DND-41 (cell line): Measurements from ENCODE around the gene HES4.
A peak's percentile ranks its signal among the peaks of the same experiment; 100 is the strongest.

ENCODE experiments used
- ATAC-seq: fragments of 200-7000 bp; cut with Tn5 transposase; 3 replicates; pipeline ENCODE4 v1.9.1; 2021; ENCODE audit warnings: low read depth; ENCODE audit not compliant: insufficient read depth
- DNase-seq: peaks from one replicate; pipeline ENCODE4 v3.0.0-alpha.2; 2020
- H2AFZ ChIP-seq: 2 replicates; pipeline ENCODE4 v1.6.0; 2012; ENCODE audit warnings: low read depth, low read length
- H3K27ac ChIP-seq: 2 replicates; pipeline ENCODE4 v1.5.1; 2012; ENCODE audit warnings: low read length, inconsistent platforms
- H3K27me3 ChIP-seq: fragments of 200-600 bp; sonication (generic); 2 replicates; pipeline ENCODE4 v1.6.0; 2012; ENCODE audit warnings: low read length, mild to moderate bottlenecking, inconsistent platforms; ENCODE audit not compliant: insufficient read depth, poor library complexity
- H3K36me3 ChIP-seq: 2 replicates; pipeline ENCODE4 v1.5.1; 2012; ENCODE audit warnings: low read length, inconsistent platforms; ENCODE audit not compliant: insufficient read depth
- H3K4me1 ChIP-seq: 2 replicates; pipeline ENCODE4 v1.5.1; 2012; ENCODE audit warnings: mild to moderate bottlenecking, low read length; ENCODE audit not compliant: insufficient read depth
- H3K4me2 ChIP-seq: 2 replicates; pipeline ENCODE4 v1.6.0; 2012; ENCODE audit warnings: mild to moderate bottlenecking, moderate library complexity, low read length, inconsistent platforms; ENCODE audit not compliant: insufficient read depth
- H3K4me3 ChIP-seq, 2 experiments: fragments of 200-600 bp in 1 of 2; shearing (Covaris generic) in 1 of 2; 2 replicates each; pipeline ENCODE4 v1.5.1; 2012 to 2016; ENCODE audit warnings: inconsistent platforms in 2 of 2, low read length in 2 of 2, mild to moderate bottlenecking in 2 of 2, low read depth in 1 of 2, moderate library complexity in 1 of 2
- H3K79me2 ChIP-seq: 2 replicates; pipeline ENCODE4 v1.6.0; 2012; ENCODE audit warnings: low read length, inconsistent platforms; ENCODE audit not compliant: insufficient read depth
- H3K9ac ChIP-seq: 2 replicates; pipeline ENCODE4 v1.6.0; 2012; ENCODE audit warnings: low read depth, mild to moderate bottlenecking, inconsistent platforms, low read length, moderate library complexity
- H3K9me3 ChIP-seq: 2 replicates; pipeline ENCODE4 v1.5.1; 2012; ENCODE audit warnings: low read length, moderate library complexity, mild to moderate bottlenecking, inconsistent platforms; ENCODE audit not compliant: insufficient read depth, severe bottlenecking
- H4K20me1 ChIP-seq: 2 replicates; pipeline ENCODE4 v1.6.0; 2012; ENCODE audit warnings: low read length; ENCODE audit not compliant: insufficient read depth
- EZH2 ChIP-seq: IDR thresholded peaks from 3 replicates; pipeline ENCODE4 v1.6.1; 2012; ENCODE audit warnings: borderline replicate concordance, low read depth, mild to moderate bottlenecking, moderate library complexity, low read length, inconsistent platforms; ENCODE audit not compliant: severe bottlenecking
- TF ChIP-seq, protein P1 (sequence below): IDR thresholded peaks from 2 replicates; pipeline ENCODE4 v1.5.1; 2012; ENCODE audit warnings: borderline replicate concordance, low read length, moderate library complexity, mild to moderate bottlenecking; ENCODE audit not compliant: poor library complexity, severe bottlenecking; ENCODE audit errors: extremely low read depth

Gene HES4

DNA sequence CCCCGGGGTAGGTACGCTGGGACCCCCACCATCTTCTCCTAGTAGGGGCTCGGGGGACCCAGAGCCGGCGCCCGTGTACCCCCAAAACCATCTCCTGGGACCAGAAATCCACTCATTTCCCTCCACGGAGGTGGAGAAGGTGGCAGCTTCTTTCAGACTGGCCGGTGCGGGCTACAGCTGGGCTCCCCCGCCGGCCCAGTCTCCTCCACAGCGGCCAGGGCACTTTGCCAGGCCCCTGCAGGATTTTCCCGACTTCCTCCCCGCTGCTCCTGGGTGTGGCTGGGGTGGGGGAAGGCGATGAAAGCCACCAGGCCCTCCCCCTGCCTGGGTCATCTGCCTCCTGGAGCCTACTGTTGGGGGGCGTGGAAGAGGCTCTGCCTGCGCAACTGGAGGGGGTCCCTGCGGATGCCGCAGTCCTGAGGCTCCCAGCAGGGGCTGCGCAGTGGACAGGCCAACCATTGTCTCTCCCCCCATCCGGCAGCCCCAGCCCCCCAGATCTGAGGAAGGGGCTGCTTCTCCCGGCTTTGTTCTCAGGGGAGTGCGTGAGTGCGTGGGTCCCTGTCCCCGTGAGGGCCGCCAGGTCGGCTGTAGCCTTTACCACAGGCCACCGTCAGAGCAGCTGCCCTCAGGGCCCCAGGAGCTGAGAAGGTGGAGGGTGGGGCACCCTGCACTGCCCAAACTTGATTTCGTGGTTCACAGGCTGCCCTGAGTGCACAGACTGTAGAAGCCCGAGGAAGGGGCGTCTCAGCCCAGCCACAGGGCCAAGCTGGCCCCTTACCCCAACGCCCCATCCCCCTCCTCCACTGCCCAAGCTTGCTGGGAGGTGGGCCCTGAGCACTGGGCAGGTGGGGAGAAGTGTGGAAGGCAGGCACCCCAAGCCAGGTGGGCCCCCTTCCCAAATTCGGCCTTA is 21.4 kb upstream of the HES4 start:
- peaks cover 36% of the 10 kb centered on the region for H4K20me1 ChIP-seq
- no peaks in the 10 kb centered on the region for H3K9me3 ChIP-seq
- TF ChIP-seq, protein P1, sequence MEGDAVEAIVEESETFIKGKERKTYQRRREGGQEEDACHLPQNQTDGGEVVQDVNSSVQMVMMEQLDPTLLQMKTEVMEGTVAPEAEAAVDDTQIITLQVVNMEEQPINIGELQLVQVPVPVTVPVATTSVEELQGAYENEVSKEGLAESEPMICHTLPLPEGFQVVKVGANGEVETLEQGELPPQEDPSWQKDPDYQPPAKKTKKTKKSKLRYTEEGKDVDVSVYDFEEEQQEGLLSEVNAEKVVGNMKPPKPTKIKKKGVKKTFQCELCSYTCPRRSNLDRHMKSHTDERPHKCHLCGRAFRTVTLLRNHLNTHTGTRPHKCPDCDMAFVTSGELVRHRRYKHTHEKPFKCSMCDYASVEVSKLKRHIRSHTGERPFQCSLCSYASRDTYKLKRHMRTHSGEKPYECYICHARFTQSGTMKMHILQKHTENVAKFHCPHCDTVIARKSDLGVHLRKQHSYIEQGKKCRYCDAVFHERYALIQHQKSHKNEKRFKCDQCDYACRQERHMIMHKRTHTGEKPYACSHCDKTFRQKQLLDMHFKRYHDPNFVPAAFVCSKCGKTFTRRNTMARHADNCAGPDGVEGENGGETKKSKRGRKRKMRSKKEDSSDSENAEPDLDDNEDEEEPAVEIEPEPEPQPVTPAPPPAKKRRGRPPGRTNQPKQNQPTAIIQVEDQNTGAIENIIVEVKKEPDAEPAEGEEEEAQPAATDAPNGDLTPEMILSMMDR = no peak
- TF ChIP-seq EZH2 = no peak
- H3K36me3 ChIP-seq = no peaks in the 10 kb centered on the region
- no peak overlapping the region for H3K27ac ChIP-seq
- H3K4me2 ChIP-seq = peak overlapping the region; percentile 98
- H2AFZ ChIP-seq = no peak overlapping the region
- H3K79me2 ChIP-seq = no peaks in the 10 kb centered on the region
- H3K9ac ChIP-seq = peak overlapping the region; percentile 64; the same call in 1 of the 2 replicates
- peaks cover 20% of the 10 kb centered on the region for H3K4me1 ChIP-seq
- no peaks in the 10 kb centered on the region for H3K27me3 ChIP-seq
- ATAC-seq (no peak), DNase-seq (no peak)
- H3K4me3 ChIP-seq = peak overlapping the region in 1 of 2 experiments; percentile 82; a peak in 2 of 4 replicates

DNA sequence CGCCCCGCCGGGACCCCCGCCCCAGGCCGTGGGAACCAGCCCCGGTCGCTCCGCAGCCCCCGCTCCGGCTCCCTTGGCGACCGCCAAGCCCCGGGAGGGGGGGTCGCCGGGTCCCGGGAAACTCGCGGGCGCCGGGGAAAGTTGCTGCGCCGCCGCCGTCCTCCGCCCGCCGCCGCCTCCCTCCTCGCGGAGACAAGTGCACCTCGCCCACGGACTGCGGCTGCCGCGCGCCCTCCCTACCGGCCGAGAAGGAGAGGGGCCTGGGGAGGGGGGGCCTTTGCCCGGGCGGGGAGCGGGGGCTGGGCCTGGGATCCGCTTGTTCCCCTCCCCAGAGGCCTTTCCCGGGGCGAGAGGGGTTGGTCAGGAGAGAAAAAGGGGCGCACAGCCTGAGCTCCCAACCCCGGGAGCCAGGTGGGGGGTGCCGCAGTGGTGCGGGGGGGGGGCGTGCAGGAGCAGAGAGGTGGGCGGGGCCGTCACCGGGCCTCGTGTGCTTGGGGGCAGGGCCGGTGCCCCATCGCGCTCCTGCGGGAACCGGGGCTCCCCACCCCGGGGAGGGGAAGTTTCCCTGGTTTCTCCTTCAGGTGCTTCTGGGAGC is 20.6 kb upstream of the HES4 start:
- H3K4me3 ChIP-seq = peak overlapping the region; percentile 23 to 82; a peak in 3 of 4 replicates
- no peaks in the 10 kb centered on the region for H3K9me3 ChIP-seq
- H3K27ac ChIP-seq = 0 out of 2 replicates have a peak overlapping the region, but pooled peaks have one; percentile 56
- no peak for TF ChIP-seq EZH2
- TF ChIP-seq, protein P1 = no peak
- ATAC-seq (peak; percentile 29), DNase-seq (peak; percentile 45)
- peaks cover 20% of the 10 kb centered on the region for H3K4me1 ChIP-seq
- H3K36me3 ChIP-seq = no peaks in the 10 kb centered on the region
- peak overlapping the region; percentile 64 for H3K9ac ChIP-seq
- H3K27me3 ChIP-seq = no peaks in the 10 kb centered on the region
- H3K79me2 ChIP-seq = no peaks in the 10 kb centered on the region
- peak overlapping the region; percentile 98 for H3K4me2 ChIP-seq
- peak overlapping the region; percentile 78; the same call in 1 of the 2 replicates for H2AFZ ChIP-seq
- peaks cover 32% of the 10 kb centered on the region for H4K20me1 ChIP-seq

DNA sequence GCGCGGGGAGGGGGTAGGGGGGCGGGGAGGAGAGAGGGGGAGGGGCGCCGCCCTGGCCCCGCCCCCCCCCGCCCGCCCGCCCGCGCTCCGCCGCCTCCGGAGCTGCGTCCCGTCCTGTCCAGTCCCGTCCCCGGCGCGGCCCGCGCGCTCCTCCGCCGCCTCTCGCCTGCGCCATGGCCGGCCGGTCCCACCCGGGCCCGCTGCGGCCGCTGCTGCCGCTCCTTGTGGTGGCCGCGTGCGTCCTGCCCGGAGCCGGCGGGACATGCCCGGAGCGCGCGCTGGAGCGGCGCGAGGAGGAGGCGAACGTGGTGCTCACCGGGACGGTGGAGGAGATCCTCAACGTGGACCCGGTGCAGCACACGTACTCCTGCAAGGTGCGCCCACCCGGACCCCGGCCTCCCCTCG is 20.1 kb upstream of the HES4 start, which contains the start of gene AGRN:
Gene AGRN (plus strand): TSS at position 121 of the 405 bp plus-strand sequence. CDS start 53 bp downstream, at position 174.
- ATAC-seq (peak; percentile 31), DNase-seq (peak; percentile 42)
- Histone ChIP-seq H3K27ac (peak within 1 kb of the TSS; percentile 56), H3K36me3 (no peaks in the 10 kb centered on the region), H3K27me3 (no peaks in the 10 kb centered on the region), H3K4me3 (peak within 1 kb of the TSS; percentile 23 to 82; a peak in 3 of 4 replicates), H2AFZ (peak within 1 kb of the TSS; percentile 78), H3K9me3 (no peaks in the 10 kb centered on the region), H3K9ac (peak within 1 kb of the TSS; percentile 64), H3K4me2 (peak within 1 kb of the TSS; percentile 98), H4K20me1 (peaks cover 32% of the 10 kb centered on the region), H3K79me2 (peaks cover 2% of the 10 kb centered on the region; the same call in 1 of the 2 replicates), H3K4me1 (peaks cover 25% of the 10 kb centered on the region)
- TF ChIP-seq EZH2 = no peak
- TF ChIP-seq, protein P1 = no peak
